GM21723 (cell line): ENCODE results near the gene PLCB4.
"Not testable (repeated sequence)": the region's sequence is repeated elsewhere in the genome, so short reads cannot be mapped to it uniquely, and the experiment has no call there.

Experiments
- ATAC-seq: cut with Tn5 transposase; IDR thresholded peaks from one replicate; pipeline ENCODE4 v1.9.1; 2021; ENCODE audit warnings: mild to moderate bottlenecking, moderate library complexity; ENCODE audit not compliant: unreplicated experiment

The PLCB4 gene

DNA sequence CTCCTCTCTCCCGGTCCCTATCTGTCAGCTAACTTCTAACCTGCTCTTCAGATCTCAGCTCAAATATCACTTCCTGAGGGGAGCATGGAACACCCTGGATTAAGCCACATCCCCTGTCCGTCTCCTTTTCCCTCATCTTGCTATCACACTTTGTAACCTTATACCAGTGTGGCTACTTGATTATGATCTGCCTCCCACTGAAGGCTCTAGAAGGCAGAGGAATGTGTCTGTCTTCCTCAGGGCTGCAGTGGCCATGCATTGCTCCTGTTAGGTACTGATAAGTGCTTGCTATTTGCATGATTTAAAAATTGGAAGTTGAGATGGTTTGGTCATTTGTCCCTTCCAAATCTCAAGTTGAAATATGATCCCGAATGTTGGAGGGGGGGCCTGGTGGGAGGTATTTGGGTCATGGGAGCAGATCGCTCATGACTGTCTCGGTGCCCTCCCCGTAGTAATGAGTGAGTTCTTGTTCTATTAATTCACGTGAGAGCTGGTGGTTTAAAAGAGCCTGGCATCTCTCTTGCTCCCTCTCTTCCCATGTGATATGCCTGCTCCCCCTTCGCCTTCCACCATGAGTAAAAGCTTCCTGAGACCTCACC is 71.4 kb downstream of the PLCB4 start:
- ATAC-seq: no peak

DNA sequence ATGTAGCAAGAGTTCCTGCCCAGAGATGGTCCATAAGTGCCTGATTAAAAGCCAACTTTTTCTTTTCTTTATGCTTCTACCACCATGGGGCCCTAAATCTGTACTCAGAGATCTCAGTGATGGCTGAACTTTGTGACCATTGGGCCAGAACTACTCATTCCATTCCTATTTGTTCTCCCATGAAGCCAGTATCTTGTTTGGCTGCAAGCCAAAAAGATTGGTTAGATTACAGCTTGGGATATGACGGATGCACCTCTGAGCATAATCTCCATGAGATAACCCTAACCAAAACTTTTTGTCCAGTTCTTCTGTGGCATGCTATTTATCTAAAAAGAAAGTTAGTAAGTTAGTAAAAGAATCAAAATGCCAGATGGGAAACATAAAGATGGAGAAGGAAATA is 72.2 kb downstream of the PLCB4 start:
- no peak for ATAC-seq

DNA sequence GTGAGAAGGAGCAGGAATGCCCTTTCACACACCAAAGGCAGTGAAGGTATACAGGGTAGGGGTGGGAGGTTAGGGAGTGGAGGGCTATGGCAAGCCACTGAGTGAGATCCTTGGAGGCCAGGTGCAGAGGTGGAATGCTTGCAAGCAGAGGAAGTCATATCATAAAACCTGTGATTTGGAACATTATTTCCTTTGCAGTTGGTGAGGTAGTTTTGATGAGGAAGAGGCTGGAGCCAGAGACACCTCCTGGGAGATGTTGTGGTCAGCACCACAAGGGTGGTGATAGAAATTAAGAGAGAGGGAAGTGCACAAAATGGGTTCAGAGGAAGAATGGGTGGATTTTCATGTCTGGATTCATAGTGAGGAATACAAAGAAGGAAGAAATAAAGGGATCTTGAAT is 73.0 kb downstream of the PLCB4 start:
- no peak for ATAC-seq

DNA sequence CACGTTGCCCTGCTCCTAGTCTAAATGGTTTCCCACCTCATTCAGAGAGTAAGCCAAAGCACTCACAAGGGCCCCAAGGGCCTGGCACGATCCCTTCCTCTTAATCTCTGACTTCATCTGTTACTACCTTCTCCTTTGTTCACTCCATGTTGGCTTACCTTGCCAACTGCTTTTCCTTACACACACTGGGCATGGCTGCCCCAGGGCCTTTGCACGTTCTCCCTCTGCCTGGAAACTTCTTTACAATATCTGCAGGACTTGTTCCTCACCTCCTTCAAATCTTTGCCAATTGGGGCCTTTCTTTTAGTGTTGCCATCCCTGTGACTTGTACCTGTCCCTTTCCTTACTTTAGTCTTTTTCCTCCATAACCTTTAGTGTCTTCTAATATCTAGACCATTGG is 73.9 kb downstream of the PLCB4 start:
- ATAC-seq: no peak

DNA sequence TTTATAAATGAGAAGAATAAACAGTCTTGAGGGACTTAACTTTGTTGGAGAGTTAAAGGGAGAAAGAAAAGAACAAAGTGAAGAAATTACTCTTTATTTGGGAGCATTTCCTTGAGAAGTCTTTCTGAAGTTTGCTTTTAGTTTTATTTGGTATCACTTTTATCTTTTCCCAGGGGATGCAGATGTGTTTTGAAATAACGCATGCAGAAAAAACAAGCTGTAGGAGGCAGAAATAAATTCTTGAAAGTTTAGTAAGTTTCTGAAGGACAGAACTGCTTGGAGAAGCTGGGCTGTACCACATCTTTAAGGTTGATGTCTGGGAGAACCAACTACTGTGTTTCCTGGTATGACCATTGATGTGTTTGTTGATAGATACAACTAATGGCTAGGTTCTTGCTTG is 75.0 kb downstream of the PLCB4 start:
- ATAC-seq: no peak

DNA sequence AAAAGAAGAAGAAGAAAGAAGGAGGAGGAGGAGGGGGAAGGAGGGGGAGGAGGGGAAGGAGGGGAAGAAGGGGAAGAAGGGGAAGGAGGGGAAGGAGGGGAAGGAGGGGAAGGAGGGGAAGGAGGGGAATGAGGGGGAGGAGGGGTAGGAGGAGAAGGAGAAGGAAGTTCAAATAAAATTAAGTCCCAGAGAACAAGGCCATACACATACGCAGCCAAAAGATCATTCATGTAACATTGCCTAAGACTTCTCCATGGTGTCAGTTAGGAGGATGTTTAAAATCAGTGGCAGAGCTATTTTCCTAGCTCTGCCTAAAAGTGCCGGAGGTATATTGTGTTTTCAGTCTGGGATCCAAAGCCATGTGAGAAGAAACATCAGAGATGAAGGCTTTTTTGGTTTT is 75.8 kb downstream of the PLCB4 start:
- no peak for ATAC-seq

DNA sequence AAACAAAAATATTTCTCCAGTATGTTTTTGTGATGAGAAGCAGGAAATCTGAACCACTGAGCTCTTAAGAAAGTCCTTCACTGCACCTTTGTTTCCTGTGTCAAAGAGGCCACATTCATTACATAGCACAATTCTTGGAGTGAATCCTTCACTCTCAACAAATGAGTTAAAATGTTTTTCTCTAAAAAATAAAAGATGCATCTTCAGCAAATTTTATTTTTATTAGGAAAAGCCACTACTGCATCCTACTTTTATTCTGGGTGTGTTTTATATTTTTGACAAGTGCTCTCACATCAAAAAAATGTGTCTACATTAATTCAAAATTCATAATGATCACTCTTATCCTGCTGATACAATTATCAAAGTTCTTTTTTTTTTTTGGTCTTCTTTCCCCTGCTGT is 76.3 kb downstream of the PLCB4 start:
- no peak for ATAC-seq

DNA sequence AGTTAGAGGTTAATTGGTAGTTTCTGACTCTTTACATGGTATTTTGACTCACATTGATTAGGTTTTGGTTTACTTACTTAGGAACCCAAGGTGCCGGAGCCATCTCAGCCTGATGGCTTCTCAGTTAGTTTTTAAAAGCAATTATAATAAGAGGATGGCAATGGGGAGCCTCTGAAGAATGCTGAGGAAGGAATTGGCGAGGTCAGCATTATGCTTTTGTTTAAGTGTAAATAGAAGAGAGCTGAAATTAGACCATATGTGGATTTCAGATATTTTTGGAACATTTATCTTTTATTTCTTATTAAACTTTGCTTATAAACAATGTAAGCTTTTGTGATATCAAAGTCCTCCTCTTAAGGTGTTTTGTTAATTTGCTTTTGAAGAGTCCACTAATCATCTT is 77.8 kb downstream of the PLCB4 start:
- no peak for ATAC-seq

DNA sequence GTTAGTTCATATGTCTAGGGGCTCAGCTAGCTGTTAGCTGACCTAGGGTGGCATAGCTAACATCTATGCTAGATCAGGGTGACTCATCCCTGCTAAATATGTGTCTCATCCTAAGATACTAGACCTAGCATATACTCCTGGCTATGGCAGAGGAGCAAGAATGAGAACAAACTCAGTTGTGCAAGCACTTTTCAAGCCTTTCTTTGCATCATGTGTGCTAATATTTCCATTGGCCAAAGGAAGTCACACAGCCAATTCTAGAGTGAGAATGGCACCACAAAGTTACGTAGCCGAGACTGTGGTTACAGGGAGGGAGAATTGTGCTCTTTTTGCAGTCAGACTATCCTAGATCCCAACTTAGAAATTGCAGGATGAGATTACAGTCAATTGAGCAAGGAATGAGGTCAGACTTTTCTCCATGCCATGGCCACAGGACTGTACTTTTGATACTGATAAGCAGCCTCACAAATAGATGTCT is 78.7 kb downstream of the PLCB4 start:
- no peak for ATAC-seq

DNA sequence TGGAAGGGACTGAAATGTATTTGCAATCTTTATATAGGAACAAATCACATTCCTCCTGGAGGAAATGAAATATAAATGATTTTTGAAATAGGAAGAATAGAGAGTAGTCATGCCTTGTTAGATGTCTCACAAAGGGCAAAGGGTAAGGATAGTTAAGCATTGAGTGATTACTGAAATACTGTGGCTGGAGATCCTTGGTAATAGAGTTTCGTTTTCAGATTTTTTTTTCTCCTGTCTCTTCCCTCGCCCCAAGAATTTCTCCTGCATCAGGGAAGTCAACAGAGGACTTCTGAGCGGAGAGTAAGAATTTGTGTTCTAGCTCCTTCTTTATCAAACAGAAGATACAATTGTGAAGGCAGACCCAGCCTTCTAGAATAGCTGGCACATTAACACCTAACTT is 79.4 kb downstream of the PLCB4 start:
- no peak for ATAC-seq

DNA sequence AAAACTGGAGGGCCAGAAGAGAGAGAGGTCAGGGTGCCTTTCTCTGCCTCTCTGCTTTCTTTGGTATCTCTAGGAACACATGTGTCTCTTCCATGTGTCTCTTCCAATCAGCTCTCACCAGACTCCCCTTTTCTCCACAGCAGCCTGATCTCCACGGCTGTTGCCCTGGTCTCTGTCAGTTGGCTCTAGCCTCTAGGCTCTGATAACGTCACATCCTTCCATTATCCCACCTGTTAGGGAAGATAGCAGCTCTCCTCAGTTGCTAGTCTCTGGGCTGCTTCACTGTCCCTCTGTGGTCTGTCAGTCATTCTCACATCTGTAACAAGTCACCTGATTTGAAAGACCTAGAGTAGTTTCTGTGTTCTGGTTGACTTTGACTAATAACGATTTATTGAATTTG is 80.2 kb downstream of the PLCB4 start:
- ATAC-seq: no peak

DNA sequence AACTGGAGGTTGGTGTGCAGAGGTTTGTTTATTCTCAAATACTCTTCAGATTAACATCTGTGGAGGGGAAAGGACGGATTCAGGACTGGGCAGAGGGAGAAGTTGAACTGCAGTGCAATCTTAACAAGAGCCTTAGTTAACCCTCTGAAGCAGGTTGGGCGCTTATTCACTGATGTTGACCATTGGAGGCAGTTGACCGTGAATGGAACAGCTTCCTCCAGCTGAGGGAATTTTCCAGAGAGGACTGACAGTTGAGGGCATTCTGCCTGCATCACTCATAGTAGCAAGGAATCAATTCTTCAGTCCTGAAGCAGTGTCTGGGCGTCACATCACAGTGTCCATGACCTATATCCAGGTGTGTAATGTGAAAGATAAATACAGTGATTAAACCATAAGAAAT is 80.9 kb downstream of the PLCB4 start:
- ATAC-seq: no peak

DNA sequence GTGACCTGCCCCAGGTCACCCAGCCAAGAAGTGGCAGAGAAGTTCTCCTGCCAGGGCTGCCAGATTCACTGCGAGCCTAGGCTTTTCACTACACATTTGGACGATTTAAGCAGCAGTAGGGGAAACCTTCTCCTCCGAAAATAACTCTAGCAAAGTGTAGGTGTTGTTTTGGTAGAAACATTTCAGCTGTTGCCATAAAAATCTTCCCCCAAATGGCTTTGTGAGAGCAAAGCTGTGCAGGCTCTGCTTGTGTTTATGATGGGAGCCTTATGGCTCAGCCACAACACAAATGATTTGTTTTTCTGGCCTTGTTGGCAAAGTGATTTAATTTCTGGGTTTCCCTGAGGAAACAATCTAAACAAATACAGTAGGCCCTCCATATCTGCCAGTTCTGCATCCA is 81.8 kb downstream of the PLCB4 start:
- no peak for ATAC-seq

DNA sequence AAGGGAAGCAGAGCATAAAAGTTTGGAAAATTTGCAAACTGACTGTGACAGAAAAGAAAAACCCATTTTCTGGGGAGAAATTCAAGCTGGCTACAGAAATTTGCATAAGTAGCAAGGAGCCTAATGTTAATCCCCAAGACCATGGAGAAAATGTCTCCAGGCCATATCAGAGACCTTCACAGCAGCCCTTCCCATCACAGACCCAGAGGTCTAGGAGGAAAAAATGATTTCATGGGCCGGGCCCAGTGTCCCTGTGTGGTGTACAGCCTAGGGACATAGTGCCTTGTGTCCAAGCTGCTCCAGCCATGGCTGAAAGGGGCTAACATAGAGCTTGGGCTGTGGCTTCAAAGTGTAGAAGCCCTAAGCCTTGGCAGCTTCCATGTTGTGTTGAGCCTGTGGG is 83.3 kb downstream of the PLCB4 start:
- ATAC-seq: not testable (repeated sequence)

DNA sequence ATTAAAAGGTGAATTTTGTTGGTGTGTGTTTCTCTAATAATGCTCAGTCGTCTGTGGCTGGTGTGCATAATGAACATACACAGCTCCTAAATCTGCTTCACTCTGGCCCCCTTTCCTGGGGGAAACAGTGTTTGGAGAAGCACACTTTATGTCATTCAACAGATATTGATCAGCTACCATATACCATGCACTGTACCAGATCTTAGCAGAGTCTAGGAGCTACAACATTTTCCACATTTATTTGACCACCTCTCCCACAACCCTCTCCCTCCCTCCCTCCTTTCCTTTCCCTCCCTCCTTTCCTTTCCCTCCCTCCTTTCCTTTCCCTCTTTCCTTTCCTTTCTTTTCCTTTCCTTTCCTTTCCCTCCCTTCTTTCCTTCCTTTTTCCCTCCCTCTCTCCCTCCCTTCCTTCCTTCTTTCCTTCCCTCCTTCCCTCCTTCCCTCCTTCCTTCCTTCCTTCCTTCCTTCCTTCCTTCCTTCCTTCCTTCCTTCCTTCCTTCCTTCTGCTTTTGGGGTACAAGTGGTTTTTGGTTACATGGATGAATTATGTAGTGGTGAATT is 85.7 kb downstream of the PLCB4 start:
- no peak for ATAC-seq

DNA sequence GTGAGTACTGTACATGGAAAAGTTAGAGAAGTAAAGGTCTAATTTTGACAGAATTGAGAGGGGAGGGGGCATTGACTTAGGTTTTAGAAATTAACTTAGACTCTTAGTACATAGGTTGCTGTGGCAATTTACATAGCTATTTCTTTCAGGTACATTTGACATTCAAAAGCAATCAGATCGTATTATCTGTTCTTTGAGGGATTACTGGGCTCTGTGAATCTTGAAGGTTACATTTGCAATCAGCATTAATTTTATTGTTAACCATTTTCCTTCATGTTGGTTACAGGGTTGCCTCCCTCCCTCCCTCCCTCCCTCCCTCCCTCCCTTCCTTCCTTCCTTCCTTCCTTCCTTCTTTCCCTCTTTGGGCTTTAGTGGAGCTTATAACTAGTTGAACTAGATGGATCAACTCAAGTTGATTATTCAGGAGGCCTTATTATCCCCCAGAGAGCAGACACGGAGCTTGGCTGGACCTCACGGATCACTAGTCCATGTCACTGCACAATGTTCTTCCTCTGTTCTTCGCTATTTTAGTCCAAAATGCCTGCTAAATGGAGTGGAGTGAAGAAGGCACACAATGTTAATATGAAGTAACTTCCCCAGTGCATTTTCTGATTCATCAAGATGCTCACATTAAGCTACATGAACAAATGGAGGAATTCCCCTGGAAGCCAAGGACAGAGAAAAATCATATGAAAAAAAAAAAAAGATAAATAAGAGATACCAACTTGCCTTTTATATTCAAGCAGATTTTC is 87.8 kb downstream of the PLCB4 start:
- no peak for ATAC-seq

DNA sequence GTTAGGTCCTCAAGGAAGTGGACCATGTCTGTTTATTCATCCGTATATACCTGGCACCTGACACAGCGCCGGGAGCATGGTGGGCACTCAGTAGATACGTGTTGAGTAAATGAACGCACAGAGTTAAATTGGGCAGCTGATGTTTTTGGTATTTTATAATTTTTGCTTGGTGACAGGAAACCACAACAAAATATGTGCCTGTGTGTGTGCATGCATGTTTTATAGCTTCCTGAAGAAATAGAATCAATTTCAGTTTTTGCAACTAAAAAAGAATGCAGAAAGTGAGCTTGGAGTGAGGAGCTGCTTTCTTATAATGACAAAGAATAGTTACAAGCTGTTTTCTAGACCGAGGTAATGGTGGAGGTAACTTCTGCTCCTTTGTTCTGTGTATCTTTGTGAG is 91.4 kb downstream of the PLCB4 start:
- ATAC-seq: no peak

DNA sequence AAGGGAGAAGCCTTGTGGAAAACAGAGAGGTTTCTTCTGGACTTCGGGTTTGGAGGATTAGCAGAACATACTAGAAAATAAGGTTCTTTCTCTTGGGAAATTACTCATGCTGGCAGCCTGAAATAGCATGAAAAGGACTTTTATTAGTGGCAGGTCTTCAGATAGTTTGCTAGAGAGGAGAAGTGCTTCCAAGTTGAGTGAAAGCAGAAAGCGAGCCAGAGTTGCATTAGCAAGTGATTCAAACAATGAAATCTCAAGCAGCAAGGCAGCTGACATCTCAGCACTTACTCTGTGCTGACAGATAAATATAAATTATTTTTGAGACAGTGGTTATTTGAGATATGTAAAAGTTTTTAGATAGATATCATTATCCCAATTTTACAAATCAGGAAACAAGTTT is 91.9 kb downstream of the PLCB4 start:
- ATAC-seq: no peak

DNA sequence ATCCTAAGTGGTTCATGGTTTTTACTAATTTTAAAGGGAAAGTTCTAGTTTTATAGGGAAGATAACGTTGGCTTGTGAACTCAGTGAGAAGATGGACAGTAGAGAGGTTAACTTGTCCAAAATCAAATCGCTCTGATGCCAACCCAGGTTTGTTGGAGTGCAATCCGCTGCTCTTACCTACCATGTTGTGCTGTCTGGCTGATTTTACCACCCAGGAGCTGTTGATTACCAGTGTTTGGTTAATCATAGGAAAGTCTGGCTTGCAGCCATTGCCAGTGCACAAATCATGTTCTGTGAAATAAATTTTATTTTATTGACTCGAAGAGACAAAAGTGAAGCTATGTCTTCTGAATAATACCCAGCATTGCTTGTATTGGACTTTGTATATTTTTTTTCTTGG is 92.4 kb downstream of the PLCB4 start:
- no peak for ATAC-seq

DNA sequence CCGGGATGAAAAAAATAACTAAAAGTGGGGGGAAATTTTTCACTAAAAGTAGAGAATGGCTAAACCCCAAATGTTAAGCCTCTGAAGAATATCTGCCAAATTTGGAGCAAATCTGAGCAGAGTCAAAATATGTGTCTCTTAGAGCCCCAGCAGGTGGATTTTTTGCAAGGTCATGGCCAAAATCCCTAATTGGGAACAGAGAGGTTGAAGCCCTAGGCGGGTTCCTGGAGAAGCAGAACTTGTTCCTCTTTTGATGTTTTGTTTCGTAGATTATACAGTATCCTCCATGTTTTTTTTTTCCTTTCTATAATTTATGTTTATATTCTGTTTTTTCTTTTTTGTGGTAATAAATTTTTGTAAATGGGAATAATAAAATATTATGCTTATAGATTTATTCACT is 94.4 kb downstream of the PLCB4 start:
- no peak for ATAC-seq

DNA sequence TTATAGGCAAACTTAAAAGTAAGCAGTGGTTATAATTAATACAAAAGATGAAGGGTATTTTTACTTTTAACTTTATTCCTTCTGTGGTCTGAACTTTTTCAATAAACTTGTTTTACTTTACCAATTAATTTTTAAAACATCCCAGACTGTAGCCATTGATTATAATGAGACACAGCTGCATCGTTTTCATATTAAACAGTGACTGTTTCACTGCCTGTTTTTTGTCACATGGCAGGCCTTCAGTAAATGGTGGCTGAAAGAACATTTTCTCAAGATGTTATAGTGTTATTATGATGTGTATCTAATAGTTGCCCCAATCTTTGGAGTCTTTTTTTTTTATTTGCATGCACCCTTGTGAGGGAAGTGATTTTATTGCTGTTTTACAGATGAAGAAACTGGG is 95.1 kb downstream of the PLCB4 start:
- ATAC-seq: no peak

DNA sequence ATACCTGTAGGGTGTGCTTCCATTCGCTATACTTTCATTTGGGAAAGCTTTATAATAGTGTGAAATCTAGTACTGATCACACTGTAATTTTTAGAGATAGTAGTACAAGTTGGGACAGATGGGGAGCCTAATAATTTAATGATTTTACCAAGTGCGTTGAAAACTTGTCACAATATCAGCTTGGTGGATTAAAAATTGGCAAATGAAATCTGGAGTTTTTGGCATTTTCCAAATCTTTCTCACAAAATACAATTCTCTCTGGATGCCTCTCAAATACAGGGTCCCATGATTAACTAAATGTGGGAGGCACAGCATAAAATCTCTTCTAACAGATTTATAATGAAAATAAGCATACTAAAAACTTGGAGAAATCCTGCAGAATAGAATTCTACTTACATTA is 96.4 kb downstream of the PLCB4 start:
- no peak for ATAC-seq
